Liver (tissue), 9 donors: ENCODE results near the gene SERPINE2. TPM values are rescaled to one million over a fixed set of nuclear protein-coding genes. Genes with fewer than 3 reads are reported as not detected.

ENCODE experiments used
- DNase-seq: peaks from one replicate; pipeline ENCODE4 v3.0.0-alpha.2; 2017; ENCODE audit warnings: low spot score
- H3K27ac ChIP-seq, 2 donors: one replicate each; pipeline ENCODE4 v1.7.0; 2013; ENCODE audit warnings: inconsistent platforms in 2 of 2, low read length in 2 of 2, control low read depth in 1 of 2, low read depth in 1 of 2, mild to moderate bottlenecking in 1 of 2
- H3K27me3 ChIP-seq, 4 donors: one replicate each; pipeline versions ENCODE4 v1.6.1 to v1.7.0; 2013; ENCODE audit warnings: low read length in 3 of 4, inconsistent platforms in 1 of 4, mild to moderate bottlenecking in 1 of 4, moderate library complexity in 1 of 4; ENCODE audit not compliant: control insufficient read depth in 4 of 4, insufficient read depth in 4 of 4
- H3K36me3 ChIP-seq, 4 donors: one replicate each; pipeline versions ENCODE4 v1.6.1 to v1.7.0; 2013; ENCODE audit warnings: low read length in 3 of 4, mild to moderate bottlenecking in 3 of 4, low read depth in 1 of 4, moderate library complexity in 1 of 4; ENCODE audit not compliant: control insufficient read depth in 4 of 4, insufficient read depth in 3 of 4
- H3K4me1 ChIP-seq, 4 donors: one replicate each; pipeline versions ENCODE4 v1.6.1 to v1.7.0; 2013; ENCODE audit warnings: low read length in 3 of 4, mild to moderate bottlenecking in 3 of 4, moderate library complexity in 1 of 4; ENCODE audit not compliant: control insufficient read depth in 4 of 4, insufficient read depth in 4 of 4
- H3K4me3 ChIP-seq, 3 donors: one replicate each; pipeline versions ENCODE4 v1.6.1 to v1.7.0; 2013; ENCODE audit warnings: low read length in 3 of 3, control low read depth in 1 of 3, low read depth in 1 of 3, mild to moderate bottlenecking in 1 of 3
- H3K9ac ChIP-seq, 2 donors: one replicate each; pipeline ENCODE4 v1.7.0; 2013; ENCODE audit warnings: low read length in 2 of 2, mild to moderate bottlenecking in 2 of 2, moderate library complexity in 2 of 2, control low read depth in 1 of 2, low read depth in 1 of 2
- H3K9me3 ChIP-seq, 4 donors: one replicate each; pipeline versions ENCODE4 v1.6.1 to v1.7.0; 2013; ENCODE audit warnings: low read length in 3 of 4; ENCODE audit not compliant: control insufficient read depth in 4 of 4
- EGR1 ChIP-seq, 2 donors: IDR thresholded peaks; 2 replicates each; pipeline ENCODE4 v1.6.1; 2016 to 2018; ENCODE audit warnings: antibody characterized with exemption in 2 of 2, low read depth in 2 of 2
- FOXA1 ChIP-seq: IDR thresholded peaks from 2 replicates; pipeline ENCODE4 v1.6.1; 2016; ENCODE audit warnings: antibody characterized with exemption
- FOXA2 ChIP-seq: IDR thresholded peaks from 2 replicates; pipeline ENCODE4 v1.6.1; 2016; ENCODE audit warnings: antibody characterized with exemption
- HNF4A ChIP-seq, 2 donors: conservative IDR thresholded peaks; 2 replicates each; pipeline ENCODE4 v1.6.1; 2016; ENCODE audit warnings: antibody characterized with exemption in 2 of 2, mild to moderate bottlenecking in 2 of 2
- HNF4G ChIP-seq: IDR thresholded peaks from 2 replicates; pipeline ENCODE4 v1.6.1; 2016; ENCODE audit warnings: antibody characterized with exemption
- JUND ChIP-seq, 2 donors: IDR thresholded peaks; 2 replicates each; pipeline ENCODE4 v1.6.1; 2016; ENCODE audit warnings: antibody characterized with exemption in 2 of 2
- NR2F2 ChIP-seq: IDR thresholded peaks from 2 replicates; pipeline ENCODE4 v1.6.1; 2016; ENCODE audit warnings: antibody characterized with exemption
- RAD21 ChIP-seq, 2 donors: IDR thresholded peaks; 2 replicates each; pipeline ENCODE4 v1.6.1; 2016; ENCODE audit warnings: antibody characterized with exemption in 2 of 2, mild to moderate bottlenecking in 2 of 2
- REST ChIP-seq: IDR thresholded peaks from 2 replicates; pipeline ENCODE4 v1.6.1; 2016; ENCODE audit warnings: antibody characterized with exemption, mild to moderate bottlenecking
- RXRA ChIP-seq, 2 donors: IDR thresholded peaks; 2 replicates each; pipeline ENCODE4 v1.6.1; 2017 to 2018; ENCODE audit warnings: antibody characterized with exemption in 2 of 2, mild to moderate bottlenecking in 1 of 2
- SP1 ChIP-seq: IDR thresholded peaks from 2 replicates; pipeline ENCODE4 v1.6.1; 2018; ENCODE audit warnings: antibody characterized with exemption, mild to moderate bottlenecking
- TAF1 ChIP-seq: conservative IDR thresholded peaks from 2 replicates; pipeline ENCODE4 v1.6.1; 2016; ENCODE audit warnings: antibody characterized with exemption, mild to moderate bottlenecking
- YY1 ChIP-seq: IDR thresholded peaks from 2 replicates; pipeline ENCODE4 v1.6.1; 2016; ENCODE audit warnings: antibody characterized with exemption, mild to moderate bottlenecking
- ZBTB33 ChIP-seq: IDR thresholded peaks from 2 replicates; pipeline ENCODE4 v1.6.1; 2016; ENCODE audit warnings: antibody characterized with exemption
- WGBS: extraction: QIAGEN DNeasy Blood & Tissue Kit; methylation state at CpG from one replicate; pipeline ENCODE4 v1.1.7; 2013; 5-methylcytosine and 5-hydroxymethylcytosine counted together
- polyA plus RNA-seq, 2 donors: library from polyadenylated mRNA; stranded (reverse) in 1 of 2; unstranded in 1 of 2; fragments of 200-250 nt in 1 of 2; fragments of >200 nt in 1 of 2; fragmentation: Nextera tagmentation in 1 of 2; extraction: Ambion mirVana in 1 of 2; gene quantifications; one replicate each; pipeline versions ENCODE4 v1.2.1 to v1.2.3, GENCODE V29; 2013 to 2015
- total RNA-seq, 2 donors: library from RNA; depleted of rRNA; stranded (reverse); fragments of >200 nt; gene quantifications; one replicate each; pipeline ENCODE4 v1.2.3, GENCODE V29; 2014
- TF ChIP-seq, protein P1 (sequence below): IDR thresholded peaks from 2 replicates; pipeline ENCODE4 v1.6.1; 2016; ENCODE audit warnings: antibody characterized with exemption
- TF ChIP-seq, protein P2 (sequence below): IDR thresholded peaks from 2 replicates; pipeline ENCODE4 v1.6.1; 2016; ENCODE audit warnings: antibody characterized with exemption
- TF ChIP-seq, protein P3 (sequence below): fragments of 150-350 bp; IDR thresholded peaks from 2 replicates; pipeline ENCODE4 v1.5.1; 2017; ENCODE audit warnings: improper control_type of control experiment, low read depth, low read length; ENCODE audit not compliant: missing input control
- donor health status: healthy.
- donor health status: healthy.
- donor health status: healthy.
- donor health status: healthy.
- donor health status: healthy.

The SERPINE2 gene
- total and polyA plus RNA-seq, 4 donors = 0.92 to 4.8 (median 2.3) TPM

GRCh38 chr2:223976635-223977226 lies 62.4 kb downstream of the SERPINE2 start:
- no peaks in the 10 kb centered on the region for H3K4me1 ChIP-seq
- H3K9me3 ChIP-seq = no peaks in the 10 kb centered on the region
- H3K4me3 ChIP-seq = no peak overlapping the region
- no peaks in the 10 kb centered on the region for H3K36me3 ChIP-seq
- TF ChIP-seq, protein P1, sequence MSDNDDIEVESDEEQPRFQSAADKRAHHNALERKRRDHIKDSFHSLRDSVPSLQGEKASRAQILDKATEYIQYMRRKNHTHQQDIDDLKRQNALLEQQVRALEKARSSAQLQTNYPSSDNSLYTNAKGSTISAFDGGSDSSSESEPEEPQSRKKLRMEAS = no peak
- TF ChIP-seq, protein P2, sequence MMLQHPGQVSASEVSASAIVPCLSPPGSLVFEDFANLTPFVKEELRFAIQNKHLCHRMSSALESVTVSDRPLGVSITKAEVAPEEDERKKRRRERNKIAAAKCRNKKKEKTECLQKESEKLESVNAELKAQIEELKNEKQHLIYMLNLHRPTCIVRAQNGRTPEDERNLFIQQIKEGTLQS = no peak
- TF ChIP-seq FOXA1 = no peak
- no peak for TF ChIP-seq HNF4A (conservative IDR thresholded peaks at IDR 0.05)
- no peak for TF ChIP-seq YY1
- no peak for TF ChIP-seq TAF1
- TF ChIP-seq, protein P3, sequence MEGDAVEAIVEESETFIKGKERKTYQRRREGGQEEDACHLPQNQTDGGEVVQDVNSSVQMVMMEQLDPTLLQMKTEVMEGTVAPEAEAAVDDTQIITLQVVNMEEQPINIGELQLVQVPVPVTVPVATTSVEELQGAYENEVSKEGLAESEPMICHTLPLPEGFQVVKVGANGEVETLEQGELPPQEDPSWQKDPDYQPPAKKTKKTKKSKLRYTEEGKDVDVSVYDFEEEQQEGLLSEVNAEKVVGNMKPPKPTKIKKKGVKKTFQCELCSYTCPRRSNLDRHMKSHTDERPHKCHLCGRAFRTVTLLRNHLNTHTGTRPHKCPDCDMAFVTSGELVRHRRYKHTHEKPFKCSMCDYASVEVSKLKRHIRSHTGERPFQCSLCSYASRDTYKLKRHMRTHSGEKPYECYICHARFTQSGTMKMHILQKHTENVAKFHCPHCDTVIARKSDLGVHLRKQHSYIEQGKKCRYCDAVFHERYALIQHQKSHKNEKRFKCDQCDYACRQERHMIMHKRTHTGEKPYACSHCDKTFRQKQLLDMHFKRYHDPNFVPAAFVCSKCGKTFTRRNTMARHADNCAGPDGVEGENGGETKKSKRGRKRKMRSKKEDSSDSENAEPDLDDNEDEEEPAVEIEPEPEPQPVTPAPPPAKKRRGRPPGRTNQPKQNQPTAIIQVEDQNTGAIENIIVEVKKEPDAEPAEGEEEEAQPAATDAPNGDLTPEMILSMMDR = no peak
- no peak for TF ChIP-seq RXRA (IDR thresholded peaks at IDR 0.05)
- TF ChIP-seq REST = no peak
- no peak for TF ChIP-seq JUND (IDR thresholded peaks at IDR 0.05)
- no peaks in the 10 kb centered on the region for H3K27me3 ChIP-seq
- DNase-seq = no peak
- no peak overlapping the region for H3K9ac ChIP-seq
- 88% methylated on average over 3 of the region's 3 CpGs for WGBS
- no peak overlapping the region for H3K27ac ChIP-seq

DNA sequence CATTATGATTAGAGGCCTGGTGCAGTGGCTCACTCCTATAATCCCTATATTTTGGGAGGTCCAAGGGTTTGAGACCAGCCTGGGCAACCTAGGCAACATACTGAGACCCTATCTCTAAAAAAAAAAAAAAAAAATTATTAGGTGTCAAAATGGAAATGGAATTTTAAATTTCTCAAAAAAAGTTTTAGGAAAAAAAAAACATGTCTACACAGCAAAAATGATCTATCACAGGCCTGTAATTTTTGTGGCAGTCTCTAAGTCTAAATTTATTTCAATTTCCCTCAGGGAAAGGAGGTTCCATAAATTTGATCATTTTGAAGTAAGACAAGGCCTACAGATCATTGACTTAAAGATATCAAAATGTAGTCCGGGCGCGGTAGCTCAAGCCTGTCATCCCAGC lies 65.5 kb downstream of the SERPINE2 start:
- Histone ChIP-seq H3K36me3 (peaks cover 0 to 2% (median 1%) of the 10 kb centered on the region in 4 donors), H3K9ac (no peak overlapping the region), H3K27ac (no peak overlapping the region), H3K4me1 (peaks cover 0 to 3% (median 1%) of the 10 kb centered on the region in 4 donors), H3K27me3 (no peaks in the 10 kb centered on the region), H3K9me3 (no peaks in the 10 kb centered on the region), H3K4me3 (no peak overlapping the region)
- no peak for TF ChIP-seq FOXA1
- no peak for TF ChIP-seq REST
- no peak for TF ChIP-seq NR2F2
- TF ChIP-seq RAD21 (IDR thresholded peaks at IDR 0.05) = no peak
- TF ChIP-seq, protein P3 = no peak
- no peak for TF ChIP-seq SP1
- TF ChIP-seq, protein P1 = no peak
- no peak for TF ChIP-seq ZBTB33
- TF ChIP-seq RXRA (IDR thresholded peaks at IDR 0.05) = no peak
- no peak for TF ChIP-seq HNF4G
- TF ChIP-seq FOXA2 = no peak
- no peak for TF ChIP-seq JUND (IDR thresholded peaks at IDR 0.05)
- TF ChIP-seq YY1 = no peak
- TF ChIP-seq TAF1 = no peak
- TF ChIP-seq EGR1 (IDR thresholded peaks at IDR 0.05; ENCODE audit: low read depth in 2 of 2) = no peak
- 97% methylated on average over 3 of the region's 3 CpGs for WGBS
- DNase-seq = no peak
